GM15510 (cell line): ENCODE measurements around the gene ZNF516.

ENCODE experiments used
- POLR2A ChIP-seq: IDR thresholded peaks from 3 replicates; pipeline ENCODE4 v1.6.1; 2011; ENCODE audit warnings: borderline replicate concordance; ENCODE audit not compliant: insufficient read length; ENCODE audit errors: extremely low read depth

ZNF516 gene

GRCh38 chr18:76425146-76426131 lies 69.6 kb downstream of the ZNF516 start:
- no peak for TF ChIP-seq POLR2A

DNA sequence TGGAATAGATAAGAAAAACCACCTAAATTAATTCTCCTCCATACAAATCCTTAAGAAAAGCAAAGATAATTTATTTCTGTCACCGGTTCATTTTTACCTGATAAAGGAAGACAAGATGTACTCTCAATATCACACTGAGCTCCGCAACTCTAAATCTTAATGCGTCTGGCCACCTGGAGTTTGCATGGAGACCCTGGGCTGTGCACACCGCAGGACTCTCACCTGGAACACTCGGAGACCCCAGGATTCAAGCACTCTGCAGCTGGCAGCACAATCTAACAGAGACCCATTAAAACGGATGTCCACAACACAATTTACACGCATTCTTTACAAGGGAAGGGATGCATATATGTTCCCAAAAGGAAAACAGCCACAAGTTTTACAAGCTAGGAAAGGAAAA lies 72.2 kb downstream of the ZNF516 start:
- no peak for TF ChIP-seq POLR2A

- TF ChIP-seq POLR2A = no peak
Observed at GRCh38 chr18:76422121-76422520, 72.9 kb downstream of the ZNF516 start.

- no peak for TF ChIP-seq POLR2A
Observed at GRCh38 chr18:76421685-76422078, 73.4 kb downstream of the ZNF516 start.

DNA sequence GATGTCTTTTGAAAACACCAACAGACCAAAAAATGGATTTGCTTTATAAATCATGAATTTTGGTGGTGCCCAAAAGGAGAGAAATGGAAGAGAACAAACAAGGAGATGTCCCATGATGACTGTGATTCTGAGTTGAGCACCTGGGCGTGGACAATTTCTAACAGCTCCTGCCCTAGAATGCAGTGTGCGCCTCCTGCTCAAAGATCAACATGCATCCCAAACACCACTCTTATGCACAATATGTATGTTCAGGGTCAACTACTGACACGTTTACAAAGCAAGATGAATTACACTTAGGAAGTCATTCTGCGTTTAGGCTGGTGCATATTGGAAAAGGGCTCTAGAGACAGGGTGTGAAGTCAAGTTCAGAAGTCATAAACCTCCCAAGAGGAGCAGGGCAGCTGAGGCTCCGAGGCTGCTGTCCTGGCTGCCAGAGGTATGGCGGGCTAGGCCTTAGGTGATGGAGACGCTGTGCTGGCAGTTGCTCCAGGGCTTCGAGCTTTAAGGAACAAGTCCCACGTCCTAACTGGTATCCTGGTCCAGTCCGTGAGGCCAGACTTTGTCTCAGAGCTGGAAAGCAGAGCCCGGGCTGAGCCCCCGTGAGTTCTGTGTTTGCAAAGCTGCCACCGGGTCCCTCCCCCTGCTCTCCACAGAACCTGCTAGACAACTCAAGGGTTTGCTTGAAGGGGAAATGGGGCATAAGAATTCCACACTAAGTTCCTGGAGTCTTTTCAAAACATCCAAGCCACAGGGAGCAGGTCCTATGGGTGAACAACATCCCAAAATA lies 74.0 kb downstream of the ZNF516 start:
- no peak for TF ChIP-seq POLR2A

DNA sequence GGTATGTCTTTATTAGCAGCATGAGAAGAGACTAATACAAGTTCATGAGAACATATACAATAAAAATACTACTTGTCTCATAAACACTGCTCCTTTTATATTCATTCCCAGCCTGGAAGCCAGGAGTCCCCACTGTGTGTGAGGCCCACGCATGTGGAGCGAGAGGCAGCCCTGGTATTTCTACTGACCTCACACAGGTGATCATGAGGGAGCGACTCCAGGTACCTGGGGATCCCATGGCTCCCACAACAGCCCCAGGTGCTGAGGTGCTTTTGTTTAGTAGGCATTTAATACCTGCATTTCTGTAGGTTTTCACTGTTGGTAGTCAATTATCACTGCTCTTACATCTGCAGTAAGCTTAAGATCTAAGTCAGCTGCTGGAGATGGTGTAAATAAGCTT lies 75.2 kb downstream of the ZNF516 start:
- TF ChIP-seq POLR2A = no peak

- TF ChIP-seq POLR2A = no peak
Observed at GRCh38 chr18:76416911-76417310, 78.1 kb downstream of the ZNF516 start.

DNA sequence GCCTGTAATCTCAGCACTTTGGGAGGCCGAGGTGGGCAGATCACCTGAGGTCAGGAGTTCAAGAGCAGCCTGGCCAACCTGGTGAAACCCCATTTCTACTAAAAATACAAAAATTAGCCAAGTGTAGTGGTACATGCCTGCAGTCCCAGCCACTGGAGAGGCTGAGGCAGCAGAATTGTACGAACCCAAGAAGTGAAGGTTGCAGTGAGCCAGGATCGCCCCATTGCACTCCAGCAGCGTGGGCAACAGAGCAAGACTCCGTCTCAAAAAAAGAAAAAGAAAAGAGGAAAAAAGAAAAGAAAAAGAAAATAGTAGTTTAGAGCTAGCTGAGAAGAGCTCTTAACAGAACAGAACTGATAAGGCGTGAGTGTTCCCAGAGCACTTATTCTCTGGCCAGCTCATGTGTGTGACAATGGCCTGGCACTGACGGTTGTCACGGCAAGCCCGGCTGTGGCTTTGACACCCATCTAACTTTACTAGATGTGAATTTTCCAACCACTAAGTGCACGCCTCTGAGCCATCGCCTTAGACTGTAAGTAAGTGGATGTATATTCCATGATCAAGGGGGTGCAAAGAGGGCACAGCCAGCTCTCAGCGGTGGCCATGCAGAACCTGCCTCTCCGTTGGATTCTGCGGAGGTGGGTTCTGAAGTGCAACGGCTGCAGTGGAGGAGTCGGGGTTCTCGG lies 80.0 kb downstream of the ZNF516 start:
- TF ChIP-seq POLR2A = no peak

DNA sequence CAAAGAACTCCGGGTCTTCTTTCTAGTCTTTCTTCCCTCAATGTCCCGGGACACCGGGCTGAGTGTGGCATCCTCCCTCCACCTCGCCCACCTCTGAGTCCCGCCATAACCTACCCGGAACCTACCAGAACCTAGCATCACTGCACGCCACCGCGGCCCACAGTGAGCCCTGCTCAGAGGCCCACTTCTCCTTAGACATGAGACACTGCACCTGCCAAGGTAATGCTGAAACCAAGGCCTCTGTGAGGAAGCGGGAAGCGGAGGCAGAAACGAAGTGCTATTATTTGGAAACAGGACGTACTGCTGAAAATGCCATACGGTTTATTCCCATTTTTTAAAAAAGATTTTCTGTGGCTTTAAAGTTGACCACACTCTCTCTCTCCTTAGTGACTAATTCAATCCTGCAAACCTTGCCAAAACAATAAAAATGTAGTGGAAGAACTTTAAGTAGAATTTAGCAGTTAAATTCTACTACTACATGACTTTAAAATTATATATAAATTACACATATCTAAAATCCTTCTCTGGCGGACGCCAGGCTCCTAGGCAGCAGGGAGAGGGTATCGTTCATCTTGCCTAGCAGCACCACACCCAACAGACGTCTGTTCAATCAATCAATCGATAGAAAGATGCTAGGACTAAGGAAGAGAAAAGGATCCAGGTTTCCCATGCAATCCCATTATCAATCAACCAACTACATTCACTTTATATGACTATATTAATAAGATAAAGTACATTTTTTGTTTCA lies 82.0 kb downstream of the ZNF516 start:
- TF ChIP-seq POLR2A = no peak

DNA sequence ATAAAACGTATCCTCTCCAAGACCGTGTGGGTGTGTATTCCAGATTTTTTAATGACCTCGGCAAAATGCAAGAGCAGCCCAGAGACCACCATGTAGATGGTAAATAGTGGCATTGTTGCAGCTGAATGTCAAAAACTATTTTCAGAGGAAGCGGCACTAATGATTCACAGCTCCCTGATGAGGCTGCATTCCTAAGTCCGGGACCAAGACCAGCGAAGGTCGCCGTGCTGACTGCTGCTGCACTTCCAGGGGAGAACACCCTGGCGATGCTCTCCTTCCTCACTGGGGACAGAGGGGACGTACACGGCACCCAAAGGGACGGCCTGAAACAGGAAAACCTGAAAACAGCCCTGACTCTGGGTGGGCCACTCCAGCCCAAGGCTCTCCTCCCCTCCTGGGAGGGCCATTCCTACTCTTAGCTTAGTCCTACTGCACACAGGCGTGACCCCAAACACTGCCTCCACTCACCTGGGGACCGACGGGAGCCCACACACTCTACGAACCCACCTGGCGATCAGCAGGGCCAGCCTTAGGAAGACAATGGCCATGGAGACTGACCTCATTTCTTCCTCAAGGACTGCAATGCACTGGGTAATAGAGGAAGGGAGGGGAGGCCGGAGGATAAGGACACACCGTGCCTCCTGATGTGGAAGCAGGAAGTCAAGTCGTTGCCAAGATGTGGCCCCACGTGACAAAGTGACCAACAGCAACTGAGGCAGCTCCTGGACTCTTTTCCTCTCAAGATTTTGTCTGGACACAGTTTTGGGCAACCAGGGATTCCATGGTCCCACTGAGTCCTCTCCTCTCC lies 82.8 kb downstream of the ZNF516 start:
- TF ChIP-seq POLR2A = no peak

- TF ChIP-seq POLR2A = no peak
Observed at GRCh38 chr18:76410660-76411417, 84.2 kb downstream of the ZNF516 start.

DNA sequence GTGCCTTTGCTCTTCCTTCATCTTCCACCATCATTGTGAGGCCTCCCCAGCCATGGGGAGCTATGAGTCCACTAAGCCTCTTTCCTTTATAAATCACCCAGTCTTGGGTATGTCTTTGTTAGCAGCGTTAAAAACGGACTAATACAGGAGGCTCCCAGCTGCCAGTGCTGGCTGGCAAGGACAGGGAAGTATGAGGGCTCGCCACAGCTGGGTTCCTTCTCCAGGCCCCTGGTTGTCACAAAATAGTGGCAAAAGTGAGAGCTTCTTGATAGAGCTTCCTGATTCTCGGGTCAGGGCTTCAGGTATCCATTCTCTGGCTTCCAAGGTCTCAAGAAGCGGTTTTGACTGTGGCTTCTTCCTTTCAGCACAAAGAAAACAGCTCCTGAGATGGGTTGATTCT lies 85.0 kb downstream of the ZNF516 start:
- TF ChIP-seq POLR2A = no peak
